GM18870 (cell line): ENCODE data around the gene CLCN4.

ENCODE experiments used
- ATAC-seq: cut with Tn5 transposase; IDR thresholded peaks from one replicate; pipeline ENCODE4 v1.9.1; 2021; ENCODE audit warnings: moderate library complexity; ENCODE audit not compliant: unreplicated experiment

Gene CLCN4

DNA sequence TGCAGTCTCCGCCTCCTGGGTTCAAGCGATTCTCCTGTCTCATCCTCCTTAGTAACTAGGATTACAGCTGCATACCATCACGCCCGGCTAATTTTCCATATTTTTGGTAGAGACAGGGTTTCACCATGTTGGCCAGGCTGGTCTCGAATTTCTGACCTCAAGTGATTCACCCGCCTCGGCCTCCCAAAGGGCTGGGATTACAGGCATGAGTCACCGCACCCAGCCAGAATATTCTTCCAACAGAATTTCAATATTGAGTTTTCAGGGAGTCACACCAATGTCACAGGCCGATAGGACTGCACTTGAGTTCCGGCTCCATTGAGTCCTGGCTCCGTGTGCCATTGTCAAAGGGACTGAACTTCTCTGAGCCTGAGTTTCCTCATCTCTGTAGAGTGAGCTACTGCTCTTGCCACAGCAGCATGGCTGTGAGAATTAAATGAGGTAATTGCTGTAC, 82.9 kb downstream of the CLCN4 start:
- no peak for ATAC-seq

DNA sequence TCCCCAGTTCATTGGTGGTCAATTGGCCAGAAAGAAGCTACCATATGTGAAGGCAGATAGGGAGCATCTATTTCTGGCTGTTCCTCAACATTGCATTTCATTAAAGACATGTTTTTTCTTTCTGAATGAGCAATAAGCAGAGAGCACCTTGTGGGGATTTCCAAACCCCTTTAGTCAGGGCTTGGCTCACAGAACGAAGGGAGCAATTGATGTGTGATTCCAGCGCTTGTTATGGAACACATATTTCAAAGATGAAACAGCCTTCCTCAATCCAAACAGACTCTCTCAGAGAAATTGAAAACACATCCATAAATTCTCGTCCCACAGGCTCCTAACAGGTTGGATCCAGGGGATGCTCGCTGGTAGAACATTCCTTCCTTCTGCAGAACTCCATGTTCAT, 84.1 kb downstream of the CLCN4 start:
- no peak for ATAC-seq

DNA sequence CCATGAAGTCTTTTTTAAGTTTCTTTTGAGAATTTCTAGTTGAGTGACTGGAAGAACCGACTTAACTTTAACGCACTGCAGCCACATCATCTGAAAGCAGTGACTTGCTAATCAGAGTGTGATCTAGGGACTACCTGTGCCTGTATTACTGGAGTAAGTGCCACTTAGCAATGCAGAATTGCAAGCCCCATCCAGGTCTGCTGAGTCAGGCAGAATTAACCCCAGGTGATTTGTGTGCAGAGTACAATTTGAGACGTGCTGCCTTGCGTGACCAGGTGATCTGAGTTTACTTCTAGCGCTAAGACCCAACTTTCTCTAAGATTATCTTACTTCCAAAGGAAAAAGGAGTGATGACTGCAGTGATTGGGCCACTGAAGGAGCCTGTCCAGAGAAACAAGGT, 85.3 kb downstream of the CLCN4 start:
- ATAC-seq = no peak

DNA sequence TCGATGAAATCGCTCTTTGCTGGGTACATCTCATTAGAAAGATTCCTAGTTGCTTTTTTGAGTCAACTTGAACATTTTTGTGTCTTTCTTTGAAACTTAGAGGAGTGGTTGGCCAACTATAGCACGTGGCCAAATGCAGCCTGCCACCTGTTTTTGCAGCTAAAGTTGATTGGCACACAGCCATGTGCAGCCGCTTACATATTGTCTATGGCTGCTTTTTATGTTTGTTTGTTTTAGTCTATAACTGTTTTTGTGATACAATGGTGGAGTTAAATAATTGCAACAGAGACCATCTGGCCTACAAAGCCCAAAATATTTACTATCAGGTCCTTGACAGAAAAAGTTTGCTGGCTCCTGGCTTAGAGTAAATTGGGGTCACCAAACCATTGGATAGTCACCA, 86.3 kb downstream of the CLCN4 start:
- ATAC-seq = no peak

DNA sequence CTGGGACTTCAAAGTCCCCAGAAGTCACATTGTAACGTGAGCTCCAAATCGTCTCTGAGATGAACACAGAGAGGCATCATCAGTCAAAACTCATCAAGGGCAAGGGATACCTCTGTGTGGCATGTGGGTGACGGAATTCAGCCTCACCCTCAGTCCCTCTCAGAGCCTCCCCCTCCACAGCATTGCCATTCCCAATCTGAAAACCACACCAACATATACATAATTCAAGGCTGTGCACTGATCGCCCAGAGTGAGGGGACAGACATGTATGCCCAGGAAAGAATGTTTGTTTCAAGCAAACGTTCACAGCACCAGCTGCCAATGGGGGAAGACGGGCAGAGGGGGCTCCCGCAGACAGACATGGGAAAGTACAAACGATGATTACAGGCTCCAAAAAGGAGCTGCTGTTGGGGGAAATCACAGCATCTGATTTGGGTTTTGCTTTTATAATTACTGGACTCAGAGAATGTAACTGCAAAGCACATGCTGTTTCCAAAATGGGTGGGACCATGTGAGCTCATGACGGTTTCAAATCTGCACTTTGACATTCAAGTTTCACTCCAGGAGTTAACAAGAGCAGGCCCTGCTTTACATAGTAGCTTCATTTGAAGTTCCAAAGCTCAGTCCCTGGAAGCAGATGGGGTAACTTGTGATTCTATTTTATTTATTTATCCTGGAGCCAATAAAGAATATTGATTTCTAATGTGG, 88.3 kb downstream of the CLCN4 start:
- no peak for ATAC-seq

DNA sequence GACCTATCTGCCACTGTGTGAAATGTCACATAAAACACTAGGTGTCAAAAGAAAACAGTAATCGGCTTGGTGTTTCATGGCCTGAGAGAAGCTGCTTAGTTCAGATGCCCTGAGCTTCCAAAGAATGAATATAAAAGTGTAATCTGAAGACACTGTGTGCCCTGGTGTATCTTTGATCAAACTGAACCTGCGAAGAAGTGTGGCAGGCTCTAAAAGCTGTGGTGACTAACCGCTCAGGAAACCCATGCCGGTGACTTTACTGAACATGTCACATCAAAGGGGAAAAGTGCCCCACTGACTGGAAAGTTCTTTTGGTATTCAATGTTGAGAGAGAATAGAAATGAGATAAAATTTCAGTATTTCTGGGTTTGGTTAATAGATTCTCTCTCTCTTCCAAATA, 89.1 kb downstream of the CLCN4 start:
- no peak for ATAC-seq

DNA sequence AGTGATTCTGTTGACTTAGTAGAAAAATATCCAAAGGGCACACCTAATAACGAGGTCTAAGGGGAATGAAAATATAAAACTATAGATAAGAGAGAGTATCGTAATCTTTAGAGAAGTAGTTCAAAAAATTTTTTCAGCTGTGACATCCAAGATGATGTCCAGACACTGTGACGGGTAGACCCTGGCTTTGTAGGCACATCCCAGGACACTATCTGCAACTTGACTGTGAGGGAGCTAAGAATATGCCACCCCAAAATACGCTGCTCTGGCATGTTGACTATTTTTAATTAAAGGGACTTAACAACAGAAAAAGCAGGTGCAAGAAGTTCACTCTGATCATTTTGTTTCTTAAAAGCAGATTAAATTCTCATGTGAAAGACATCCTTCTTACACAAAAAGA, 89.5 kb downstream of the CLCN4 start:
- ATAC-seq = no peak

DNA sequence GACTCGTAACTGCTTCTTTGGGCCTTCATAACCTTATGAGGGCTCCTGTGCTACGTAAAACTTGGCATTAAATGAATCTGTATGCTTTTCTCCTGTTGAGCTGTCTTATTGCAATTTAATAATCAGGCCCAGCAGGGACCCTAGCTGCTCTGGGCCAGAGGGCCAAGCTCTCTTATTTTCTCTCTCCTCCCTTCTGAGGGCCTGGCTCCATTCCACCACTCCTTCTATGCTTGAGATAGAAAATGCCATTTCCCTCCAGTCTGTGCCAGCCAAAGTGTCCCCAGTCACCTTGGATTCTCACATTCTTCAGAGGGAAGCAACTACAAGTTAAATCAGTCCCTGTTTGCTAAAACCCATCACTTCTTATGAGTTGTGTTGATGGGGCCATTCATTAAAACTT, 90.1 kb downstream of the CLCN4 start:
- no peak for ATAC-seq

DNA sequence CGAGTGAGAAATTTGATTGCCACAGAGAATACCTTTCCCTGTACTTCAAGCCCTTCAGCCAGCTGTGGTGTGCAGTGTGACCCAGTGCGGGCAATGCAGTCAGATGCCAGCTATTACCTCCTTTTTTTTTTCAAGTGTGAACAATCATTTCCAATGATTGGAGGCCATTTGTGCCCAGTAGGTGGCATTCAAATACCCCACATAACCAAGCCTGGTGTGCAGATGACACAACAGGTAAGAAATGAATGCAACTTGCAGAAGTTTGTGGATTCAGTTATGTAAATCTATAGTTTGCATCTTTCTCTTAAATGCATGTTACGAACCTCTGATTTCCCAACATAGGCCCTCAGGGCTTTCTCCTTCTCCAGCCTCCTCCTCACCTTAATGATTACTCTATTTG, 98.0 kb downstream of the CLCN4 start:
- no peak for ATAC-seq

DNA sequence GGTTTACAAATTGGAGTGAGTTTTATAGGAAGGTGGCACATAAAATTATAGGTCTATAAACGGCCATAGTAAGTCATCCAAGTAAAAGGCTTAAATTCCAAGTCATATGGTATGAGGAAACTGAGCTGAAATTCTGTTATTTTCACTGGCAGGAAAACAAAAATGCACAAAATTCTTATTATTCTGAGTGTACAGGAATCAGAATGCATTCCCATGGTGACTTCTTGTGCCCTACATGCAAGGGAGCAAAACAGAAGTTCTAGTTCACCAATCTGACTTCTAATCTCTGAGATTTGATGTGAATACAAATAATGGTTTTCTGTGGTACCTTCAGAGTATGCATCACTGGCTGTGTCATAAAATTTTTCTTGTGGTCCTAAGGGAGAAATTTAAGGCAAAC, 102.9 kb downstream of the CLCN4 start:
- no peak for ATAC-seq

DNA sequence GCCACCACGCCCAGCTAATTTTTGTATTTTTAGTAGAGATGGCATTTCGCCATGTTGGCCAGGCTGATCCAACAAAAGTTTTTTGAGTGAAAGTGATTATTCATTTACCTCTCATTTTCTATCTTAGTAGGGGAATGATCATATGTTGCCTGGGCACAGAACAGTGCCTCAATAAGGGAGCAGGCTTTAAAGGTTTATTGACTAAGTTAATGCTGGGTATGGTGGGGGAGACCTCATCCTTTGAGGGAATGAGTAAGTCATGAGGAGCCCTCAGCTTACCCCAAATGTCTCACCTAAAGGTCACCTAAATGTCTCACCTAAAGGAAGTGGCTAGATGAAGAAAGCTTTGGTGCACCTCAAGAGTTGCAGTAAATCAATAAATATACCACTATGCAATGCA, 109.0 kb downstream of the CLCN4 start:
- no peak for ATAC-seq

DNA sequence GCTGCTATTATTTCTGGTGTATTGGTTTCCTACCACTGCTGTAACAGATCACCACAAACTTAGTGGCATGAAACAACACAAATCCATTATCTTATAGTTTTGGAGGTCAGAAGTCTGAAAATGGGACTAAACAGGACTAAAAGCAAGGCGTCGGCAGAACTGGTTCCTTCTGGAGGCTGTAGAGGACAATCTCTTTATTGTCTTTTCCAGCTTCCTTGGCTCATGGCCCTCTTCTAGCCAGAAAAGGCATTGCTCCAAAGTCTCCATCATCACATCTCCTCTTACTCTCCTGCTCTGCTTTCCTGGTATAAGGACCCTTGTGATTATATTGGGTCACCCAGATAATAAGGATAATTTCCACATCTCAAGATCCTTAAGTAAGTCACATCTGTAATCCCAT, 121.9 kb downstream of the CLCN4 start:
- no peak for ATAC-seq

DNA sequence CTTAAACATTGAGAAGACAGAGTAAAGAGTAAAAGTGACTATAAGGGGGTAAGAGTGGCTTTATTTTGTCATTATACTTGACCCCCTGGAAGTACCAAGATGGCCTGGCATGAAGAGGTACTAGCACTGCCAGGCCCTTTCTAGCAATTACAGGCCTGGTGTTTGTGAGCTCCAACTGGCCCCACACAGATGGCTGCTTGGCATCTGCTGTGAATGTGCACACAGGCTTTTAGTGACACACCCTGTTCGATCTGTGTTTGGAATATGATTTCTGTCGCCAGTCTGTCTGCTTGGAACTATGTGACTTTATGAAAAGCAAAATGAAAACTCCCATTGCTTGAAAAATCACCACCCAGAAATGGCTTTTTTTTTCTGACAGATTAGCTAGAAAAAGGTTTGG, 123.3 kb downstream of the CLCN4 start:
- ATAC-seq = no peak

DNA sequence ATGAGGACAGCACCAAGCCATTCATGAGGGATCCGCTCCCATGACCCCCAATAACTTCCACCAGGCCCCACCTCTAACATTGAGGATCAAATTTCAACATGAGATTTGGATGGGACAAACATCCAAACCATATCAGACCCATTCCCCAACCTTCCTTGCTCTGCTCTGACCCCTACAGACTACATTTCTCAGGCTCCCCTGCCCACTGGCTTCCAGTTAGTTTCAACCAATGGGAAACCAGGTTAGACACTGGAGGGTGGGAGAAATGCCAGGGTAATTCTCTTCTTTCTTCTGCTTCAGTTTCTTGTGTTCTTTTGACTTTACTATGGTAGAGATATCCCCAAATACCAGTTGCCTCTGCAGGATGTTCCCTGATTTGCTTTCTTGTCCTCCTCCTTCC, 125.7 kb downstream of the CLCN4 start:
- no peak for ATAC-seq

DNA sequence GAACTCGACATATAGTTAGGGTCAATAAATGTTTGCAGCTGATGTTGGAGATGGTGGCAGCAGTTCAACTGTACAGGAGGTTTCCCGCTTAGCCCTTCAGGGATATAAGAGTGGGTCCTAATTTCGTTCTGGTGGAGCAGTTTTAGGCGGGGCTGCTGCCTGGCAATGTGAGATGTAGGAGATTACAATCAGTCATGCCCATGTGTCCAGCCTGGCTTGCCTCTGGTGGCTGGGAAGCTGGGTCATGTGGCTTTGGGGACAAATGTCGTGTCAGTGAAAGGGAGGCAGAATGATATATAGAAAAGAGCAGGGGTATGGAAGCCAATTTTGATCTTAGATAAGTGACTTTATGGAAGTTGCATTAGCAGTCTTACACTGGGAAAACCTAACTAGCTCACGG, 129.4 kb downstream of the CLCN4 start:
- no peak for ATAC-seq
